ENCODE results near the gene CYP27A1.

The CYP27A1 gene

DNA sequence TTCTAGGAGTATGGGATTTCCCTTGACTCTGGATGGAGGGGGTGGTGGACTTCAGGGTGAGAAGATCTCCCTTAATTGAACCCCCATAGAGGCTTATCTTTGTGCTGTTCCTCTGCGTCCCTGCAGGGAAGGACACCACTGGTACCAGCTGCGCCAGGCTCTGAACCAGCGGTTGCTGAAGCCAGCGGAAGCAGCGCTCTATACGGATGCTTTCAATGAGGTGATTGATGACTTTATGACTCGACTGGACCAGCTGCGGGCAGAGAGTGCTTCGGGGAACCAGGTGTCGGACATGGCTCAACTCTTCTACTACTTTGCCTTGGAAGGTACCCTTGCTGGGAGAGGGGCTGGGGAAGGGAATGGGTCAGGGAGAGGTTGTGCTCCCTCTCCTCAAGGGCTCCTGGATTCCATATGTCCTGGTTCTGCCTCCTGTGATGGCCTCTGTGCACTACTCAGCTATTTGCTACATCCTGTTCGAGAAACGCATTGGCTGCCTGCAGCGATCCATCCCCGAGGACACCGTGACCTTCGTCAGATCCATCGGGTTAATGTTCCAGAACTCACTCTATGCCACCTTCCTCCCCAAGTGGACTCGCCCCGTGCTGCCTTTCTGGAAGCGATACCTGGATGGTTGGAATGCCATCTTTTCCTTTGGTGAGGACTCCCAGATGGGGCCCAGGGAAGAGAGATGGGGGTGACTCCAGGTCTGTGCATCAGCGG, 30.3 kb downstream of the CYP27A1 start:
- DNase-seq = no peak

DNA sequence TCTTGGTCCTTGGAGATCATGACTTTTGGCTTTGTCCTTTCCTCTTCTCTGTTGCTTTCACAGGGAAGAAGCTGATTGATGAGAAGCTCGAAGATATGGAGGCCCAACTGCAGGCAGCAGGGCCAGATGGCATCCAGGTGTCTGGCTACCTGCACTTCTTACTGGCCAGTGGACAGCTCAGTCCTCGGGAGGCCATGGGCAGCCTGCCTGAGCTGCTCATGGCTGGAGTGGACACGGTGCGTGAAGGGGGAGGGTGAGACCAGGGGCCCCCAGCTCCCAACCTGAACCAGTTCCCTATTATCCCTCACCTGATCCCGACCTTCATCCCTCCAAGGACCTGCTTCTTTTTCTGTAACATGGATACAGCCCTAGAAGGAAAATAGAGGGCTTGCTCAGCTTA, 30.9 kb downstream of the CYP27A1 start:
- no peak for DNase-seq

DNA sequence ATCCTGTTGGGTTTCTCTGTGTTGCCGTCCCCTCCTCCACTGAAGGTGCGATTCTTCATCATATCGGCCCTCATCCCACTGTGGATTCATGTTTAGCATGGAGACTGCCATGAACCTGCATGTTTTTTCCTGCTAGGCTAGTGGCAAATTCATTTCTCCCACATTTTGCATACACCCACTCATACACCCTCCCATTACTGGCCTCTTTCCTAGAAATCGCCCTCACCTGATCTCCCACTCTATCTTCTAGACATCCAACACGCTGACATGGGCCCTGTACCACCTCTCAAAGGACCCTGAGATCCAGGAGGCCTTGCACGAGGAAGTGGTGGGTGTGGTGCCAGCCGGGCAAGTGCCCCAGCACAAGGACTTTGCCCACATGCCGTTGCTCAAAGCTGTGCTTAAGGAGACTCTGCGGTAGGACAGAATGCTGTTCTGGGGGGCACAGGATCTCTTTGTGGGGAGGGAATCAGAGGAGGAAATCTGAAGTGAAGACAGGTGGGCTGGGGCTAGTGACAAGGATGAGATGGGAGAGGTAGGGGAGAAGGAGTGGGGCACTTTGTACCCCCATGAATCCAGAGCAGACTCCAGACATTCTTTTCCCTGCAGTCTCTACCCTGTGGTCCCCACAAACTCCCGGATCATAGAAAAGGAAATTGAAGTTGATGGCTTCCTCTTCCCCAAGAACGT, 32.0 kb downstream of the CYP27A1 start:
- no peak for DNase-seq

DNA sequence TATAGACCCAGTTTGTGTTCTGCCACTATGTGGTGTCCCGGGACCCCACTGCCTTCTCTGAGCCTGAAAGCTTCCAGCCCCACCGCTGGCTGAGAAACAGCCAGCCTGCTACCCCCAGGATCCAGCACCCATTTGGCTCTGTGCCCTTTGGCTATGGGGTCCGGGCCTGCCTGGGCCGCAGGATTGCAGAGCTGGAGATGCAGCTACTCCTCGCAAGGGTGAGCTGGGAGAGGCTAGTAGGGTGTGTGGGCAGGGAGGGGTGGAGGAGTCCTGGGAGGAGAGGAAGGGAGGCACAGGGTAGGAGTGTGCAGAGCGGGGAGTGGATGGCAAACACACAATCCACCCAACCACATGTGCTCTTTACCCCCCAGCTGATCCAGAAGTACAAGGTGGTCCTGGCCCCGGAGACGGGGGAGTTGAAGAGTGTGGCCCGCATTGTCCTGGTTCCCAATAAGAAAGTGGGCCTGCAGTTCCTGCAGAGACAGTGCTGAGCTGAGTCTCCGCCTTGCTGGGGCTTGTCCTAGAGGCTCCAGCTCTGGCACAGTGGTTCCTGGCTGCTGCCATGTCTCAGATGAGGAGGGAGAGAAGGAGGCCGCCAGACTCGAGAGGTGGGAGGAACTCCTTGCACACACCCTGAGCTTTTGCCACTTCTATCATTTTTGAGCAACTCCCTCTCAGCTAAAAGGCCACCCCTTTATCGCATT, 32.7 kb downstream of the CYP27A1 start:
- DNase-seq = no peak

DNA sequence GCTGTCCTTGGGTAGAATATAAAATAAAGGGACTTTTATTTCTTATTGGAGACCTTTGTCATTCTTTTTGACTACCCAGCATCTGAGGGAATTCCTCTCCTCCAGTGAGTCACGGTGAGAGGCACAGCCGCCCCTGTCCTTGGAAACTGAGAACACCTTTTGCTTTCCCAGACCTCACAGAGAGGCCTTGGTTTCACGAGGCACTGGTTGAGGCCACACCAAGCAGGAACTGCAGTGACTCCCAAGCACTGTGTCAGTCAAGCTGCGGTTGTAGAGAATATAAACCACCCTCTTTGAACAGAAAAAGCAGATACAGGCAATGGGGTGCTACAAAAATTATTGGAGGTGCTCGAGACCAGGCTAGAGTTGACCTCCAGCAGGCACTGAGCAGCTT, 33.3 kb downstream of the CYP27A1 start:
- no peak for DNase-seq

DNA sequence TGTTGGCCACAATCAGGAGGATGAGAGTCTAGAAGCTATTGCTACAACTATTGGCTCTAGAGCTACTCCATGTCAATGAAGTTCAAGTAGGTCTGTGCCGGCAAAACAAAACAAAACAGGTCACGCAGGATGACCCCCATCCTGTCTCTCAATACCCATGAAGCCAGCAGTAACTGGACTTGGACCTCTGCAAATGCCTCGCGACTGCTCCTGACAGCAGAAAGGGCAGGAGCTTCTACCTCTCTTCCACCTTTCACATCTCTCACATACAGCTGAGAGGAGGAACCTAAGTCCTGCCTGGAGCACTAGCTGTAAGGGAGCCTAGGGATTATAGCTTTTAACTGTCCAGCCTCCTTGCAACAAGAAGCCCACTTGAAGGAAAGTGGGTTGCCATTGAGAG, 33.7 kb downstream of the CYP27A1 start:
- DNase-seq = no peak

DNA sequence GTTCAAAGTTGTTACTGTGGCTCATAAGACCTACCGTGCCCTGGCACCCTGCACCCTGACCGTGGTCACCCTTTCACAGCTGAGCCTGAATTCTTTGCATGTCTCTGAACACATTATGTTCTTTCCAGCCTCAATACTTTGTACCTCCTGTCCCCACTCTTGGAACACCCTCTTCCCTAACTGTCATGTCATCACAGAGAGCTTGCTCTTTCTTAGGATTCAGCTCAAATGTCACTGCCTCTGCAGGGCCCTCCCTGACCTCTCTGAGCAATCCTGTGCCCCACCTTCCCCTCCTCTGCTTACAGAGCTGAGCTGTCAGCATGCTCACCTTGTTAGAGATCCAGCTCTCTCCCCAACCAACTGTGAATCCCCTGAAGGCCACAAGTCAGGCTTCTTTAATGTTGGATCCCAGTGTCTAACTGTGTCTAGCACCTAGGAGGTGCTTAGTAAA, 34.6 kb downstream of the CYP27A1 start:
- no peak for DNase-seq

DNA sequence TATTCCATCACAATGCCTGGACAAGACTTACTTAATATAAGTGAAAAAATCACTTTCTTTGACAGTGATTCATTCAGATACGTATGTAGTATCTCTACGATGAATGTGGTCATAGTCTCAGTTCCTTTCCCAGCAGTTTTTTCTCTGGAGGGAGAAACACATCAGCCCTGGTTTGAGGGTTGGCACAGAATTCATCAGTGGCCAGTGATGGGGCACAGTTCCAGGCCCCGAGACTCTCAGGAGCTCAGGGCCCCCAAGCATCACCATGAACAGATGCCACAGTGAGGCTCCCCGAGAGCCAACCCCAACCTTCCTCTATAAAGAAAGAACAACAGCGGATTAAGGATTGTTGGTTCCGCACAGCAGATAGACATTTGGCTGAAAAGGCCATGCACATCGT, 37.1 kb downstream of the CYP27A1 start:
- DNase-seq = no peak

DNA sequence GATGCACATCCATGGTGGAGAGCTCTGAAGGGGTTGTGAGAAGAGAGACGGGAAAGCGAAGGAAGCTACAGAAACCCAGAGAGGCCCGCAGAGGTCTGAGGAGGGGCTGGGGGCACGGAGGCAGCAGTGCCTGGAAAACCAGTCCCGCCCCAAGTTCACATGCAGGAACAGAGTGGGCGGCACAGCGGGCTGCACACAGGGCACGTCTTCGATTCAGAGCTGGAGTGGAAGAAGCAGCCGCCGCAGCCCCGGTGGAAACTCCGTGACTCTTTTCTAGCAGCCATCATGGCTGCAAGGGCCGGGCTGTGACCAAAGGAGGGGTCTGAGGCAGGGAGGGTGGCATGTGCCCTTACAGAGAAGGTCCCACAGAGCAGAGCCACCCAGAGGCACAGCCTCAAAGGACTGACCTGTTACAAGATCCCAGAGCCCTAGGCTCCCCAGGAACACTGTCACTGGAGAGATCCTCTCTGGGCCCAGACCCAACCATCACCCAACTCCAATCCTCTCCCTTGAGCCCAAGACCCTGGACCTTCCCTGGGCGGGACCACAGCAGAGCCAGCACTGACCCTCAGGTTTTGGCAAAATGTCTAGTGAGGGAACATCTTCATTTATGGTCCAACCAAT, 38.9 kb downstream of the CYP27A1 start:
- DNase-seq = no peak

DNA sequence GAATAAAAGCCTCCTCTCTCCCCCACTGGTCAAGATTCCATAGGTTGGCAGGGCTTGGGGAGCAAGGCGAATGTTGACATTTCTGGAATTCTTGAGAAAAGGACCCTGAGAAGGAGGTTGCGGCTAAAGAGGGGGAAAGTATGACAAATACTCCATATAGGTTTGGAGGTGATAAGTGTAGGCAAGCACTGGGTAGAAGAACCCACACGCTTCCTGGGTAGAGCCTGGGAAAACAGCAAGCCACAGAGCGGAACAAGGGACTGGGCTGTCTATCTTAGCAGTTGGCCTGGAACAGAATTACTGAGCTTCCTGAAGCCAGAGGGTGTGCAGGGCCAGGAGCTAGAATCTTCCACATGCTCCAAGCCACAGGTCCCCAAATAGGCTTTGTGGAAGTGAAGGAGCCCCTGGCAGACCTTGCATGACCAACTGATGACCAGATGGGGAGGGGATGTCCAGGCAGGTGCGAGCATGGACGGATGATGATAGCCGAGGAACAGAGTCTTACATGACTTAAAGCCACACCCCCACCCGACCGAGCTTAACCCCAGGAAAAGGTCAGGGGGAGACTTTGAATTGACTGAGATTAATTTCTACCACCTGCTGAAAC, 39.8 kb downstream of the CYP27A1 start:
- DNase-seq = no peak

DNA sequence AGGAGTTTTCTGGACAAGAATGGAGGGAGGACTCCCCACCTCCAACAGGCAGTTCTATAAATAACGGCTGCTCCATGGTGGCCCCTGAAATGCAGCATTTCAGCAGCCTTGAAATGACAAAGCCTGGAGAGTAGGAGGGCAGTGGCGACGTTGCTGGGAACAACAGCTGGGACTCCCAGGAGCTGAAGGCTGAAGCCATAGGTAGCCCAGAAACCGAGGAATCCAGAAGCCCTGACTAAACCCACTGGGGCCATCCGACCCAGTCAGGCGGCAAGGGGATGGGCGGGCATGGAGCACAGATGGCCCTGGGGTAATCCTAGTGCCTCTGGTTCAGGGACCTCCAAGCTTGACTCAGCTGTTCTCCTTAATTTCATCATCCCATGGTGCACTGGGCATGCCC, 40.7 kb downstream of the CYP27A1 start:
- no peak for DNase-seq

DNA sequence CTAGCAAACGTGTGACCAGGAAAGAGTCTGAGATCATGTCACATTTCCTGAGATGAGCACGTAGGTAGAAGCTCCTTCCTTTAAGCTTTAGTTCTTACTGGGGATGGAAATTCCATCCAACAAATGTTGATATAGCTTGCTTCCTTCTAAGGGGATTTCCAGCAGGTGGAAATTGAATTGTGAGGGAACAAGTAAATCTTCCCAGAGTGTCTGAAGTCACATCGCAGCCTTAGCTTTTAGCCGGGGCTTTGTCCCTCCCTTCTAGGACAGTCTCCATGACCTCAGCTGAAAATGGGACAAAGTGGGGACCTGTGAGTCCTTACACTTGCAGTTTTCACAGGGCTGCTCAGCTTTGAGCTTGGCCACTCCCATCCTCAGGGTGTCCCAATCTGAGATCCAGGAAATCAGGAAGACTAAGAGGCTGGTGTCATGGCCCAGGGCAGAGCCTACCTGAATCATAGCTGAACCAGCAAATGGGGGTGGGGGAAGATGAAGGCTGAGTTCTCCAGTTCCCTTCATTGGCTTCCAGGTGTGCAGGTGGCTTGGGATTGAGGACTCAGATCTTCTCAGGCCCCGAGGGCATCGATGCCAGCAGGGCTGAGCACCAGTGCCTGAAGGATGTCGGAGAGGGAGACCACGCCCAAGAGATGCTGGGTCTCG, 41.4 kb downstream of the CYP27A1 start:
- no peak for DNase-seq

DNA sequence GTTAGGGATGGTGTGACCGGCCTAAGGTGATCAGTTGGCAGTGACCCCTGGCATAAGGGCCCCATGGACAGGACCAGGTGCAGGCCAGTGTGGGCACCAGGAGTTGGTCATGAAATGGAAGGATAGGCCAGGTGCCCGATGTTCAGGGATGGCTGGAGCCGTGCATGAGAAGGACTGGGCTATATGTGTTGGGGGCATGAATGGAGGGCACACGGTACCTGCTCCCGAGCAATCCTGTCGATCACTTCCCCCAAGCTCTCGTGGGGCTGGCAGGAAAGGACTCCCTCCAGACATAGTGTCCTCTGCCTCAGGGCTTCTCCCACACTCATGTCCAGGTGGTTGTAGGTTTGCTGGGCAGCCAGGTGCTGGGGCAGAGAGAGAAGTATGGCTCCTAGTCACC, 42.1 kb downstream of the CYP27A1 start:
- no peak for DNase-seq

DNA sequence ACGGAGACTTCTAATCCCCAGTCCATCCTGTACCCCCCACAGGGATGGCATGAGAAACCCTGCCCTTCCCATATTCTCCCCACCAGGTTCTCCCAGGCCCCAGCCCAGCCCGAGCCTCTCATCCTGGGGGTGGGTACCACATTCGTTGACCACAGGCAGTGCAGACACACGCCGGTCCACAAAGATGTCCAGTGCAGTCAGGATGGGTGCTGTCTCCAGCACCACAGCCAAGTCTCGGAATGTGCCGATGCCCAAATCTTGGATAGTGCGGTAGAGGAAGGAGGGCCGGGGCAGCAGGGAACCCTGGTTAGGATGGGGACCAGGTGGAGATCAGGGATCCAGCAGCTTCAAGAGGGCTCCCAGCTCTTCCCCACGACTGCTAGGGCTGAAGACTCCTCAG, 44.8 kb downstream of the CYP27A1 start:
- DNase-seq = no peak

DNA sequence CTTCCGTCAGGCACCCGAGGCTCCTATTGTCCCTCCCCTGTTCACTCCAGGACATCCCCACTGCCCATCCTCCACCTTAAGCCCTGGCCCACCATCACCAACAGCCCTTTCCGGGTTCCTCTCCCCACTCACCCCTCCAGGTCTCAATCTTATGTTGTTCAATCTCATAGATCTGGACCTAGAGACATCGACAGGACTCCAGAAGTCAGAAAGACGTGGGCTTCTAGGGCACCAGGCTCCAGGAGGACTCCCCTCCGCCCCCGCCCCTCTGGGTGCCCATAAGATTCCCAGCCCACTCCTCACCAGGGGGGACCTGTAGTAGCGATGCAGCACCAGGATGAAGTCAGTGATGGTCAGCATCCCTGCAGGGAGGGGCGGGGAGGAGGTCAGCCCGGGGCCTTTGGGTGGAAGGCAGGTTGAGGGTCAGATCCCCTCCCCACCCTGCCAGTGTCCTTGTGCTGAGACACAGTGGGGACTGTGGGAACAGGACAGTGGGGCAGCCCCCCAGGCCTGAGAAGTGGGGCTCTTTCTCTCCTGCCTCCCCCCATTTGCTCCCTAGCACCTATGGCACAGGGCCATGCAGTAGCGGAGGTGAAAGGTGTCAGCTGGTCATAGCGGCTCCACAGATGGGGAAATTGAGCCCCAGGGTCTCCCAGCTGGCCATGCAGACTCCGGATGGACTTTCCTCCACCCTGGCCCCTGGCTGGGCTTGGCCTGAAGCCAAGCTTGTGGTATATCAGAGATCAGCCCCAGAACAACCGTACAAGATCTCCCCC, 45.9 kb downstream of the CYP27A1 start:
- no peak for DNase-seq

DNA sequence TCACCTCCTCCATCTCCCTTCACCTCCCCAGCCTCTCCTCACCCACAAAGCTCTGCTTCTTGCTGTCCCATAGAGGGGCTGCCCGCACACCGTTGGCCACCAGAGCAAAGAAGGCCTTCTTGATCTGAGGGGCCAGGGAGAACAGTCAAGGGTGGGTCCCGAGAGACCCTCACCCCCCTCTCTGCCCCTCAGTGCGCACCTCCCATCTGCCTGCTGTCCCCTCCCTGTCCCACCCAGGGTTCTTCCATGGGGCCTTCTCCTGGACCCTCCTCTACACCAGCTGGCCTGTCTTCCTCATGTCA, 46.5 kb downstream of the CYP27A1 start:
- DNase-seq = no peak

DNA sequence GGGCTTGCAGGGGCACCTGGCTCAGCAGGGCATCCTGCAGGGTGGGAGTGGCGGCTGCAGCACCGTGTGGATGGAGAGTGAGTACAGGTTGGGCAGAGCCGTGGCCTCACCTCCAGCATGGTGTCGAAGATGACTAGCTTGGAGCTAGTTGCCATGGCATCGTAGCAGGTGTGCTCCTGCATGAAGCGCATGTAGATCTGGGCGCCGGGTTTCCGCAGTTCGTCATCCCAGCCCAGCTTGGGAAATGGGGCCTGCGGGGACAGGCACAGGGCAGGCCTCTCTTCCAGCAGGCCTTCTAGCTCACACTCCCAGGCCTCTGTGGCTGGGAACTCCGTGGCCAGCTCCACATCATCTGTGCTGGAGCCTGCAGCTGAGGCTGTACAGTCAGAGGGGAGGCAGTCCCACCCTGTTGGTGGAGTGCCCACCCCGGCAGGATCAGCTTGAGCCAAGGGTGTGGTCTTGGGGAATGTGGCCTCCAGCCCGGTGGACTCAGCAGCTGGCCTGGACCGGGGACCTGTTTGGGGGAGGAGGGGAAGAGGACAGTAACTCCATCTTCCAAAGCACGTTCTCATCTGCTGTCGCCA, 48.0 kb downstream of the CYP27A1 start:
- DNase-seq = no peak

DNA sequence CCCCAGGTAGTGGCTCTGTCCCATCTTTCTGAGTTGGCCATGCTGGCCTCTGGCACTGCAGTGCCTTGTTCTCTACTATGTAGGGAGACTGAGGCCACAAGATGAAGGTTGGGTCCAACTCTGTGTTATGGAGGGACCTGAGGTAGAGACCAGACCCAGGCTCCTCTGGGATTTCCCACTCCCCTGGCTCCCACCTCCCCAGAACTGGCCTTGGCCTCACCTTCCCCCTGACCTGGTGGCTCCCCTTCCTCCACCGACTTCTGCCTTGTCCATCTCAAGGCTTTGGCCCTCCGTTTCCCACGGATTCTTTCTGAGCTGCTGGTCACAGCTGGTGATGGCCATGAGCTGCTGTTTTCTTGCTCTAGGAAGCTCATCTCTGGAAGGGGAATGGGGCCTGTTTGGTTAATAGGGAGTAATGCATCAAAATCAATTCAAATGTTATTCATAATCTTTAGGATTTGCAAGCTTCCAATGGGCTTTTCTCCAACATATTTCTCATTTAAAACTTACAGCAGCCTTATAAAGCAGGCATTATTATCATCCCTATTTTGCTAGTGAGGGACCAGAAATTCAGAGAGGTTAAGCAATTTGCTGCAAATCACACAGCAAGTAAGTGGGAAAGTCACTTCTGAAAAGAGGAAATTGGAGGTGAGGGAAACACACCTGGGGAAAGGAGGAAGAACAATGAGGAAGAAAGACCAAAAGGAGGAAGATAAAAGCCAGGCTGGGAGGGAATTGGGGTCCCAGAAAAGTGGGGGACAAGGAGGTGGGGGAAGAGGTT, 48.8 kb downstream of the CYP27A1 start:
- DNase-seq = no peak

DNA sequence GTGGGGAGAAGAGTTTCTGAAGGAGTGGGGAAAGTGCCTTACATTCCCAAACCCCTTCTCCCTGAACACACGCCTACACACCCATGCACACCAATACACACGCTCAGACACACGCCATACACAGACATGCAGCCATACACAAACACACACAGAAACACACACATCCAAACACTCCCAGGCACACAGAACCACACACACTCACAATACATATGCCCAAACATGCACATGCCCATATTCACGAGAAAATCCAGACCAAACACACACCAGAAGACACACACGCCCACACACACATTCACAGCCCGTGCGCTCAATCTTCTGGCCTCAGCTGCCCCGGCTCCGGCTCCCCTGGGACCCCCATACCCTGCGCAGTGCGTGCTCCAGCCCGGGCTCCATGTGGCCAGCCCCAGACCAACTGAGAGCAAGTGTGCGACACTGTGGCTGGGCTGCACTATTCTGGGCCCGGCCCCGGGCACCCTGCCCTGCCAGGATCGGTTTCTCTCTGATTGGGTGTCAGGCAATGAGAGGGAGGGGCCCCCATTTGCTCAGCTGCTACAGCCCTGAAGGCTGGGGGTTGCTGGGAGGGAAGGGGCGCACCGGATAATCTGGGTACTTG, 49.5 kb downstream of the CYP27A1 start, which contains the start of gene PRKAG3:
Gene PRKAG3, minus strand, starts transcription at position 426 of the 613 bp plus-strand sequence.
- DNase-seq = no peak

DNA sequence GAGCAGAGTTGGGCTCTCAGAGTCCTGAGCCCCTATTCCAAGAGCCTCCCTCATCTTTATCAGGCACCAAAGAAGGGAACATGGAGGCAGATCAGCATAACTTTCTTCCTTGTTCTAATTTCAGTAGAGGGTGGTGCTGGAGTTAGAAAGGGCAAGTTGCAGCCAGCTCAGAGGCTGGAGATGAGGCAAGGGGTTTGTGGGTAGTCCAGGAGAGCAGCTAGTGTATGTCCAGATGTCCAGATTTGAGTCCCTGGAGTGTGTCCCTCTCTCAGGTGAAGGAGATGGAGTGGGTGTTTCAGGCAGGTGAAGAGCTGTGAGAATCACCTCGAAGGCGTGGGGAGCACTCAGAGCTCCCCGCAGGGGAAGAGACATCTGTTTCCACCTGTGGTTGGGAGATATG, 50.1 kb downstream of the CYP27A1 start:
- no peak for DNase-seq

Data from central memory CD4-positive, alpha-beta T cell (primary cell).